Parathyroid adenoma (tissue), 2 donors: ENCODE measurements around the gene ZSCAN25.

Source experiments
- H2AFZ ChIP-seq: fragments of 300-600 bp; sonication (generic); one replicate; pipeline ENCODE4 v1.7.0; 2017; ENCODE audit warnings: antibody characterized with exemption, mild to moderate bottlenecking
- H3K27ac ChIP-seq: fragments of 300-600 bp; sonication (generic); one replicate; pipeline ENCODE4 v1.7.0; 2017
- H3K27me3 ChIP-seq: fragments of 300-600 bp; sonication (generic); one replicate; pipeline ENCODE4 v1.7.0; 2017; ENCODE audit warnings: low read length; ENCODE audit not compliant: control insufficient read depth, insufficient read depth
- H3K36me3 ChIP-seq: fragments of 300-600 bp; sonication (generic); one replicate; pipeline ENCODE4 v1.7.0; 2017; ENCODE audit warnings: low read length; ENCODE audit not compliant: control insufficient read depth, insufficient read depth
- H3K4me1 ChIP-seq: fragments of 300-600 bp; sonication (generic); one replicate; pipeline ENCODE4 v1.7.0; 2017; ENCODE audit warnings: control low read depth
- H3K4me2 ChIP-seq: fragments of 300-600 bp; sonication (generic); one replicate; pipeline ENCODE4 v1.7.0; 2017; ENCODE audit warnings: low read length
- H3K4me3 ChIP-seq: fragments of 300-600 bp; sonication (generic); one replicate; pipeline ENCODE4 v1.7.0; 2017; ENCODE audit warnings: low read depth, low read length
- H3K79me2 ChIP-seq: fragments of 300-600 bp; sonication (generic); one replicate; pipeline ENCODE4 v1.7.0; 2017; ENCODE audit warnings: control low read depth
- H3K9ac ChIP-seq: fragments of 300-600 bp; sonication (generic); one replicate; pipeline ENCODE4 v1.7.0; 2017; ENCODE audit warnings: mild to moderate bottlenecking
- H3K9me3 ChIP-seq: fragments of 300-600 bp; sonication (generic); one replicate; pipeline ENCODE4 v1.7.0; 2017; ENCODE audit warnings: low read length; ENCODE audit not compliant: control insufficient read depth
- CTCF ChIP-seq: fragments of 300-600 bp; sonication (generic); IDR thresholded peaks from one replicate; pipeline ENCODE4 v1.7.0; 2017; ENCODE audit warnings: antibody characterized with exemption, mild to moderate bottlenecking
- donor health status: primary hyperparathyroidism.

The ZSCAN25 gene

GRCh38 chr7:99626661-99627060, 9.9 kb downstream of the ZSCAN25 start:
- Histone ChIP-seq H3K79me2 (peaks cover 3% of the 10 kb centered on the region), H3K27ac (no peak overlapping the region), H2AFZ (no peak overlapping the region), H3K4me1 (no peaks in the 10 kb centered on the region), H3K27me3 (no peaks in the 10 kb centered on the region), H3K9me3 (no peaks in the 10 kb centered on the region), H3K4me3 (no peak overlapping the region), H3K9ac (no peak overlapping the region), H3K36me3 (no peaks in the 10 kb centered on the region), H3K4me2 (no peak overlapping the region)
- TF ChIP-seq CTCF, result no peak

GRCh38 chr7:99627513-99627912, 10.8 kb downstream of the ZSCAN25 start:
- no peaks in the 10 kb centered on the region for H3K27me3 ChIP-seq
- TF ChIP-seq CTCF, result no peak
- no peak overlapping the region for H3K4me2 ChIP-seq
- no peaks in the 10 kb centered on the region for H3K9me3 ChIP-seq
- no peak overlapping the region for H3K4me3 ChIP-seq
- no peaks in the 10 kb centered on the region for H3K4me1 ChIP-seq
- H3K36me3 ChIP-seq, result no peaks in the 10 kb centered on the region
- H3K27ac ChIP-seq, result no peak overlapping the region
- H3K79me2 ChIP-seq, result peaks cover 3% of the 10 kb centered on the region
- no peak overlapping the region for H2AFZ ChIP-seq
- no peak overlapping the region for H3K9ac ChIP-seq

- Histone ChIP-seq H3K4me2 (no peak overlapping the region), H3K27ac (no peak overlapping the region), H2AFZ (no peak overlapping the region), H3K9me3 (no peaks in the 10 kb centered on the region), H3K36me3 (no peaks in the 10 kb centered on the region), H3K9ac (no peak overlapping the region), H3K4me1 (no peaks in the 10 kb centered on the region), H3K27me3 (no peaks in the 10 kb centered on the region), H3K79me2 (no peaks in the 10 kb centered on the region), H3K4me3 (no peak overlapping the region)
- no peak for TF ChIP-seq CTCF
Observed at GRCh38 chr7:99628471-99629465, 12.0 kb downstream of the ZSCAN25 start.

- Histone ChIP-seq H2AFZ (no peak overlapping the region), H3K79me2 (no peaks in the 10 kb centered on the region), H3K4me1 (no peaks in the 10 kb centered on the region), H3K36me3 (no peaks in the 10 kb centered on the region), H3K4me3 (no peak overlapping the region), H3K9ac (no peak overlapping the region), H3K27ac (no peak overlapping the region), H3K27me3 (no peaks in the 10 kb centered on the region), H3K9me3 (no peaks in the 10 kb centered on the region), H3K4me2 (no peak overlapping the region)
- no peak for TF ChIP-seq CTCF
Observed at GRCh38 chr7:99629643-99630042, 12.9 kb downstream of the ZSCAN25 start.
